ENCODE measurements around the gene CHODL.

Gene CHODL

DNA sequence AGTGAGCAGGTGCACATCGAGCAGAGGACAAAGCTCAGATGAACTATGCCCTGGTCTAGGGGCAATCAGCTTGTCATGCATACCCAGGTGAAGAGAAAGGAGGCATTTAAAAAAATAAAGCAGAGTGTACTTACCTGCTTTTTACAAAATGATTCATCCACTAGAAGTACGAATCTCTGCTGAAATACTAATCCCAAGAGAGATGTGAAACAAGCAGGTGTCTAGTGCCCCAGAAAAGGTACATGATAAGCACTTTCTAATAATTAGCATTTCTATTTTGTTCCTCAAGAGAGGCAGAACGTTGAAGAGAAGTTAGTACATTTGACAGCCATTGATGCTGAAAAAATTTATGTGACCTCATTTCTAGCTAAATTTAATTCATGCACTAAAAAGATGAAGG, 31.1 kb downstream of the CHODL start:
- H3K36me3 ChIP-seq (ENCODE audit: insufficient read depth, low read length): no peaks in the 10 kb centered on the region
- H3K79me2 ChIP-seq (ENCODE audit: insufficient read depth, low read length): no peaks in the 10 kb centered on the region
- no peak overlapping the region for H3K4me3 ChIP-seq (ENCODE audit: low read length, poor library complexity, severe bottlenecking)
- H3K4me2 ChIP-seq (ENCODE audit: low read depth, low read length, poor library complexity, severe bottlenecking): no peak overlapping the region
- H2AFZ ChIP-seq (ENCODE audit: low read length): no peak overlapping the region
- H3F3A ChIP-seq (ENCODE audit: low read depth): no peaks in the 10 kb centered on the region
- H3K9me3 ChIP-seq (ENCODE audit: insufficient read depth, low read depth, low read length): no peaks in the 10 kb centered on the region; the same call in 1 of the 2 replicates
- no peaks in the 10 kb centered on the region for H3K4me1 ChIP-seq (ENCODE audit: insufficient read depth, low read length, poor library complexity, severe bottlenecking)
- H4K20me1 ChIP-seq (ENCODE audit: insufficient read depth, low read length, poor library complexity, severe bottlenecking): no peaks in the 10 kb centered on the region
- no peaks in the 10 kb centered on the region for H3K9me2 ChIP-seq (replicated peaks; ENCODE audit: low read depth, low read length)
- H3K9ac ChIP-seq (ENCODE audit: low read depth, low read length, poor library complexity, severe bottlenecking): no peak overlapping the region
- H3K27me3 ChIP-seq (ENCODE audit: insufficient read depth, low read length, poor library complexity, severe bottlenecking): no peaks in the 10 kb centered on the region
- no peak for TF ChIP-seq CTCF (conservative IDR thresholded peaks at IDR 0.05; ENCODE audit: low read length)
- TF ChIP-seq EZH2phosphoT487 (IDR thresholded peaks at IDR 0.05; ENCODE audit: borderline replicate concordance): no peak

- no peaks in the 10 kb centered on the region for H3K4me1 ChIP-seq (ENCODE audit: insufficient read depth, low read length, poor library complexity, severe bottlenecking)
- TF ChIP-seq EZH2phosphoT487 (IDR thresholded peaks at IDR 0.05; ENCODE audit: borderline replicate concordance) (no peak), CTCF (conservative IDR thresholded peaks at IDR 0.05; ENCODE audit: low read length) (no peak)
- no peak overlapping the region for H3K4me3 ChIP-seq (ENCODE audit: low read length, poor library complexity, severe bottlenecking)
- no peaks in the 10 kb centered on the region for H4K20me1 ChIP-seq (ENCODE audit: insufficient read depth, low read length, poor library complexity, severe bottlenecking)
- H3K9me2 ChIP-seq (replicated peaks; ENCODE audit: low read depth, low read length): no peaks in the 10 kb centered on the region
- no peak overlapping the region for H2AFZ ChIP-seq (ENCODE audit: low read length)
- H3K27me3 ChIP-seq (ENCODE audit: insufficient read depth, low read length, poor library complexity, severe bottlenecking): no peaks in the 10 kb centered on the region
- H3K9ac ChIP-seq (ENCODE audit: low read depth, low read length, poor library complexity, severe bottlenecking): no peak overlapping the region
- no peaks in the 10 kb centered on the region for H3K79me2 ChIP-seq (ENCODE audit: insufficient read depth, low read length)
- H3K9me3 ChIP-seq (ENCODE audit: insufficient read depth, low read depth, low read length): no peaks in the 10 kb centered on the region; the same call in 1 of the 2 replicates
- H3K4me2 ChIP-seq (ENCODE audit: low read depth, low read length, poor library complexity, severe bottlenecking): no peak overlapping the region
- H3K36me3 ChIP-seq (ENCODE audit: insufficient read depth, low read length): no peaks in the 10 kb centered on the region
- H3F3A ChIP-seq (ENCODE audit: low read depth): no peaks in the 10 kb centered on the region
Measured at GRCh38 chr21:18285379-18285778, 40.7 kb downstream of the CHODL start.

GRCh38 chr21:18289876-18290275, 45.2 kb downstream of the CHODL start:
- H3K9me2 ChIP-seq (replicated peaks; ENCODE audit: low read depth, low read length): no peaks in the 10 kb centered on the region
- H3K9me3 ChIP-seq (ENCODE audit: insufficient read depth, low read depth, low read length): no peaks in the 10 kb centered on the region
- no peak overlapping the region for H3K4me3 ChIP-seq (ENCODE audit: low read length, poor library complexity, severe bottlenecking)
- no peaks in the 10 kb centered on the region for H3F3A ChIP-seq (ENCODE audit: low read depth)
- no peak overlapping the region for H3K9ac ChIP-seq (ENCODE audit: low read depth, low read length, poor library complexity, severe bottlenecking)
- H4K20me1 ChIP-seq (ENCODE audit: insufficient read depth, low read length, poor library complexity, severe bottlenecking): no peaks in the 10 kb centered on the region
- H3K79me2 ChIP-seq (ENCODE audit: insufficient read depth, low read length): no peaks in the 10 kb centered on the region
- H3K36me3 ChIP-seq (ENCODE audit: insufficient read depth, low read length): no peaks in the 10 kb centered on the region
- H3K27me3 ChIP-seq (ENCODE audit: insufficient read depth, low read length, poor library complexity, severe bottlenecking): no peaks in the 10 kb centered on the region
- no peaks in the 10 kb centered on the region for H3K4me1 ChIP-seq (ENCODE audit: insufficient read depth, low read length, poor library complexity, severe bottlenecking)
- TF ChIP-seq CTCF (conservative IDR thresholded peaks at IDR 0.05; ENCODE audit: low read length) (no peak), EZH2phosphoT487 (IDR thresholded peaks at IDR 0.05; ENCODE audit: borderline replicate concordance) (no peak)
- H2AFZ ChIP-seq (ENCODE audit: low read length): no peak overlapping the region
- no peak overlapping the region for H3K4me2 ChIP-seq (ENCODE audit: low read depth, low read length, poor library complexity, severe bottlenecking)
